SK-N-DZ (cell line): ENCODE data around the gene LIPF. TPM values are rescaled to one million over a fixed set of nuclear protein-coding genes. Genes with fewer than 3 reads are reported as not detected.
A peak's percentile ranks its signal among the peaks of the same experiment; 100 is the strongest.
"Not testable (repeated sequence)": the region's sequence is repeated elsewhere in the genome, so short reads cannot be mapped to it uniquely, and the experiment has no call there.

ENCODE experiments used
- DNase-seq: peaks from one replicate; pipeline ENCODE4 v3.0.0-alpha.2; 2015; ENCODE audit warnings: low spot score
- polyA plus RNA-seq, 2 experiments: library from polyadenylated mRNA; depleted of rRNA; stranded (reverse); fragments of >200 nt; gene quantifications; 2 replicates each; pipeline ENCODE4 v1.2.3, GENCODE V29; 2014

LIPF gene, protein sequence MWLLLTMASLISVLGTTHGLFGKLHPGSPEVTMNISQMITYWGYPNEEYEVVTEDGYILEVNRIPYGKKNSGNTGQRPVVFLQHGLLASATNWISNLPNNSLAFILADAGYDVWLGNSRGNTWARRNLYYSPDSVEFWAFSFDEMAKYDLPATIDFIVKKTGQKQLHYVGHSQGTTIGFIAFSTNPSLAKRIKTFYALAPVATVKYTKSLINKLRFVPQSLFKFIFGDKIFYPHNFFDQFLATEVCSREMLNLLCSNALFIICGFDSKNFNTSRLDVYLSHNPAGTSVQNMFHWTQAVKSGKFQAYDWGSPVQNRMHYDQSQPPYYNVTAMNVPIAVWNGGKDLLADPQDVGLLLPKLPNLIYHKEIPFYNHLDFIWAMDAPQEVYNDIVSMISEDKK
- not detected in 2 replicates for polyA plus RNA-seq (2014; cell fraction: cytosol; rRNA removed)
- not detected in 2 replicates for polyA plus RNA-seq (2014; cell fraction: nucleus; rRNA removed)

DNA sequence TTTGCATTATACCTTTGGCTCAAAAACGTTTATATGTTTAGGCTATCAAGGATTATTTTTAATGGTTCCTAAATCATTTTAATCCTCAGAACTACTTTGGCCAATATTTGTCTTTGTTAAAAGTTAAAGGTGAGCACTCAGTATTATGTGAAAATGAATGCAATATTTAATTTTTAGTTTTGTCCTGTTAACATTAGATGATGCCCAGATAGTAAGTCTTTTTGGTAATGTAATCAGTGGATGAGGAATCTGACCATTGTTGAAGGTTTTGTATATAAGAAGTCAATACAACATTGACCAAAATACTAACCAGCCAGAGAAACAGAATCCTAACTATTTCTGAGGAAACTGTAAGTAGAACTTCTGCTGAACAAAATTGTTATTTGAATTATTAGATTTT, at the start of gene LIPF:
Gene LIPF (plus strand): TSS at position 301 of the 400 bp plus-strand sequence. CDS start 2,856 bp downstream, outside the sequence.
- DNase-seq, result no peak

DNA sequence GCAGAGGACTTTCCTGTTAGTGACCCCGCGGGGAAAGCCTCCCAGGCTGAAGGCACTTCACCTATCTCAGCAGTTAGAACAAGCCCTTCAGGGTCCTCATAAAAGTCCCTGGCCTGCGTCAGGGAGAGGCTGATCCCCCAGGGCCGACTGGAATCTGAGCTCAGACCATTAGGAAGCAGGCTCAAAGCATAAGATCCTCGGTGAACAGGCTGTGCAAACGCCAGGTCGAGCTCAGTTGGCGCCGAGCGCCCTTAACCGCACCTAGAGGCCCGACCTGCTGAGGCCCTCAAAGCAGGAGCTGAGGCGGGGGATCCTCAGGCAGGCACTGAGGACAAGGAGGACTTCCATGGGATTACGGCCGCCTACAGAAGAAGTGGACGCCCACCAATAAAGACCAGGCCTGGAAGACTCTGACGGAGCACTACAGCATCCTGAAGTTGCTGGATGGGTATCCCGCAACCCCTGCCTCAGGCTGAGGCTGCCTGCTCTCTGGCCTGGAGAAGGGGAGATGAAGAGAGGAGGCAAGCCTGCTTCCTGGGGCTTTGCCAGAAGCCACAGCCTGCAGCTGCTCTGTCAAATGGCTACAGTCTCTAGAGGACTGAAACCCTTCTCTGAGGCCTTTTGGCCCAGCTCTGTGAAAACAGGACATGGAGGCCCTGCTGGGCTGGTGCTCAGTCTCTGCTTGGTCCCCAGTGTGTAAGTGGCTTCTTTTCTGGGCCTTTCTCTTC, 47.8 kb upstream of the LIPF start:
- DNase-seq, result no peak

DNA sequence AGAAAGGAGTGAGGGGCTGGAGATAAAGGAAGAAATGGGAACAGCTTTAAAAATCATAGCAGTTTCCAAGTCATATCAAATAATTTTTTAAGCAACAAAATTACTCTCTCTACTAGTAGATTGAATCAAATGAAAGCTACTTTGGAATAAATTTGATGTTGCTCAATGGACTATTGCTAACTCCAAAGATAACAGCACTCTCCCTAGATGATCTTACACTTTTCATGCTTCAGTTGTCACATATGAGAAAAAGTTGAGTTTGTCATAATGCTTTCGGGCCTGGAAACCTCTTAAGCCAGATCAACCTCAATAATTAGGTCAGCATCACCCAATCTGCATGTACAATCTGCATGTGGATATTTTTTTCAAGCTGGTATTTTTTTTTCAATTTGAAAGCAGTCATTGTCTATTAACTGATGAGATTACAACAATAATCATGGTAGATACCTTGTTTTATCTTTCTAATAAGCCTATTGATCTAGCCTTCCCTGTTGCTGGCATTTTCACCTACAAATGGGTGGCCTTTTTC, 46.4 kb upstream of the LIPF start:
- DNase-seq, result peak; percentile 28

DNA sequence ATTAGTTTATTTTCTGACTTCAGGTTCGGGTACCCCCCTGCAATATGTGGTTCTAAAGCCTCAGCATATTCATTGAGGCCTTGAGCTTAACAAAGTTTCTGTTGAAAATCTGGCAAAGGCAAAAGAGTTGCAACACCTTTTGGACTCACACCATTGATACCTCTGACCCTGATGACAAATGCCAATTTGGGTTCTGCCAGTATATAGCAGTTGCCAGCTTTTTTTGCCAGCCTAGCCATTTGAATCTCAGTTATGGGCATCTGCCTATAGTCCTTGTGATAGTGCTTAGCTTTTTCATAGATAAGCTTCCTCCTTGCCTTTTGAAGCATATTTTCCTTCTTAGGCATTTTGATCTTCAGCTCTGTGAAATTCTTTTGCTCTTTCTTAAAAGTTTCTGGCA, 45.7 kb upstream of the LIPF start:
- DNase-seq, result no peak

DNA sequence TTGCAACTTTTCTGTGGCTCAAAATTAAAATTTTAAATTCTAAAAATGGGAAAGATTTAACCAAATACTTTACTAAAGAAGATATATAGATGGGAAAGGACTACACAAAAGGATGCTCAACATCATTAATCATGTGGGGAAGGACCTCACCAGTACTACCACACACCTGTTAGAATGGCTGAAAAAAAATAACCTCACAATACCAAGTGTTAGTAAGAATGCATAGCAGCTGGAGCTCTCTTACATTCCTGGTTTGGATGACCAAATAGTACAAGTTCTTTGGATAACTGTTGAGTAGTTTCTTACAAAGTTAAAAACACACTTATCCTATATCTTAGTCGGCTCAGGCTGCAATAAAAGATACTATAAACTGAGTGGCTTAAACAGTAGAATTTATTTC, 43.8 kb upstream of the LIPF start:
- DNase-seq, result no peak

DNA sequence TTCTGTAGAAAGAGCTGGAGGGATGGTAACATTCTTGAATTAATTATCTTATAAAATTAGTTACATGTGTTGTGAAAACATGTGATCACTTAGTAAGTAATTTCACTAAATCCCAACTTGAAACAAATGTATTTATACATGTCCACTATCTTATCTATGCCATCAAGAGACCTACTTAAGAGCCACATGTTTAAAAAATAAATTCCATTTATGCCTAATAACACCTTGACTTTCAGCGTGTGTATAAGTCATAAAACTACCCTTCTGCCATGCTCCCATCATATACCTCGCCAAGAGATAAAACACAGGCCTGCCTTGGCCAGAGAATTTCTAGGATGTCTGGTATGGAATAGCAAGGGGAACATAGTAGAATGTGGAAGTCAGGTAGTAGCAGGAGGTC, 40.4 kb upstream of the LIPF start:
- DNase-seq, result no peak

DNA sequence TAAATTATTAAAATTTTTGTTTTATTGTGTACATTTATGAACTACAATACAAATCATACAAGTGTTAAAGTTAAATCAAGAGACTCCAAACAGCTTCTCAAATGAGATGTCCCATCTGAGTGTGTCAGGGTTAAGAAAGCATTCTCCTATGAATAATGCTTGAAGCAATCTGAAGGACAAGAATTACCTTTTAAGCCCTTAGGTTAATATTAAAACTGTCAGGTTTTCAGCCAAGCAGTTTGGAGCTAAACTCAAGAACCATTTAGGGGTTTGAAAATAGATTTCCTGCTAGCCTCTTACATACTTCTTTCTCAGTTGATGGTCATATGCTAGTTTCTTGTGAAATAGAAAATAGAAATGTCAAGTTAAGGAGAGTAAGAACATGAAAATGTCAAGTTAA, 39.4 kb upstream of the LIPF start:
- DNase-seq, result no peak

DNA sequence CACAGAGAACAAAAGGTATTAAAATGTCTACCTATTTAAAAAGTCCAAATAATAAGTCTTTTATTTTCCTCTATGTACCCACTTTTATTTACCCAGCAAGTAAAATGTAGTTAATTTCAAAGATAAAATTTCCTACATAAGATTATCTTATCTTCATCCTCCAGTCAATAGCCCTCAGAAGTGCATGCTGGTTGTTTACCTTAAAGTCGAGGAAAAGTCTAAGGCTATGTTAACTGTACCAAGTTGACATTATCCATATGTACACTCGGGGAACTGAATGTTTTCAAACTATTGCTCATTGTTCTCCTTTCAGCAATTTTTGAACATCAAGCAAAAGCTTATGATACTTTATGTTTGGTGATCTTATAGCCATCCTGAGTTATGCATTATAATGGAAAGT, 24.1 kb upstream of the LIPF start:
- no peak for DNase-seq

DNA sequence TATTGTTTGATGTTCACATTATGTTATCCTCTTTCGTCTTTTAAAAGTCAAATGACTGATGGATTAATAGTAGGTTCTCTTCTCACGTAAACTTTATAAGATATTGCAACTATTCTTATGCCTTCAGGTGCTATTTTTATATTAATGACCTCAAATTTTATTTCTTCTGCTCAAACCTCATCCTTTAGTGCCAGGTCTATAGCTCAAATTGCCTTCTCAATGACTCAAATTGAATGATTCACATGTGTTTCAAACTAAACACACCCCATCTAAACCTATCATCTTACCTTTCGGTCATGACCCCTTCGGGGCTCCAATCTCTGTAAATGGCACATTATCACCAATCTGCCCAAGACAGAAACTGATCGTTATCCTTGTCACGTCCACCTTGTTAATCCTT, 22.0 kb upstream of the LIPF start:
- no peak for DNase-seq

DNA sequence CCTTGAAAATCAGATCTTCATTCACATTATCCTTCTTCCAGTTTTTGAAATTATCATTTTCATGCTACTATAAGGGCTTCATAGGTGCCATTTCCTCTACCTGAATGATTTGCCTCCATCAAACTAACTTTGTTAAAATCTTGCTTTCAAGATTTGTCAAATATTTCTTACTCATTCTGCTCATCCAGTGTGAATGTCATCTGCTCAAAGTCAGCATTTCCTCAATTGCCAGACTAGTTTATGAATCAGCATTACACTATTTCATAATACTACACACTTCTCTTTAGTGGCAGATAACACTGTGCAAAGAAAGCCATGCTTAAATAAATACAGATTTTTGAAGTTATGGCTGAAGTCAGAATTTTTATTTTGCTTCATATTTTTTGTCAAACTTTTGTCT, 21.3 kb upstream of the LIPF start:
- no peak for DNase-seq

DNA sequence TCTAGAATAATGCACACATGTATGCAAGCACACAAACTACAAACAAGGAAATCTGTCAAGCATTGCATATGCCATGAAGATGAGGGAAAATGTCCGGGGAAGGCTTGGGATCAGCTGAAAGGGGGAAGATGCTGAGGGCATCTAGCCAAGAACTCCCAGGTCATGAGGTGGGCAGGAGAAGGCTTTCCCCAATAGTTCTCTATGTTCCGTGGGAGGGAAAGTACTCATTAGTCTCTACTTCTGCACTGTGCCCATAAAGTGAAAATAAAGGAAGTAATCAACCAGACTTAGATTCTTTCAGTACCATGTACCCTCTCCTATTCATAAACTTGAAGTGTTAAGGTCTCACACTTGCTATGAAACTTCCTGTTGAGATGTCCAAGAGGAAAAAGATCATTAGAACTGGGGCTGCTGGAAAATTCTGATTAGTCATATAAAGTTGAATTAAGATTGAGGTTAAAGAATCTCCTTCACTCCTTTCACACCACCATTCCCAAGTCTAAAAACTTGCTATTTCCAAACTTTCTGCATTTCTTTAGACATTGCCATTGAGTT, 17.1 kb upstream of the LIPF start:
- DNase-seq, result no peak

DNA sequence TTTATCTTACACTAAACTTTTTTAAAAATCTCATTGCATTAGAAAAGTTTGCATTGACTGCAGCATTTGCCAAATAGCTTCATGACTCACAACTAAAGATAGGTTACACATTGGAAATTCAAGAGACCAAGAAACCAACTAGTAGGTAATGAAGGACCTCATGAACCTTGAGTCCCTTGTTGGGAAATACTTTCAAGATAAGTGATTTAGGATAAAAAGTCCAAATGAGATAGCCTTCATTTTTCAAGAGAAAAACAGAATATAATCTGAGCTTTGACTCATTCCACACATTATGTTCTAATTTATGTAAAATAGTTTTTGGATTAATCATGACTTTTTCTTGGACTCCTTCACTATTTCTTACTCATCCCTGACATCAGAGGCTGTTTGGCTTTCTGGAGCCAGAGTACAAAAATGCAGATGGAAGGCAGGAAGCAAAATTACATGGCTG, 13.1 kb upstream of the LIPF start:
- no peak for DNase-seq

DNA sequence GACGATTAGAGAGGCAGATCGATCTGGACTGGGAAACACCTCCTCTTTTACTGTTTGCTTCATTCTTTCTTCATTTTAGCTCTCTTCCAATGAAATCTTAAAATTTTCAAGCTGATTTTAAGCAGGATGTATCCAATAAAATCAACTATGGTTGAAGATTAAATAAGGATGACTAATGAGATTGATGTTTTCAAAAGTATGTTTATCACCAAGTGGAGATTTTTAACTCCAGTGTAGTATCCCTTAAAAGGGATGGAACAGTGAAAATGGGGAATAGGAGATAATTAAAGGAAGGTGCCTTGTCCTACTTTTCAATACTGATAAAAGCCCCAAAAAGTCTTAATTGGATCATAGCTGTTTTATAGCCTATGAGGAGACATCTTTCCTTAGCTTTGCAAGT, 11.6 kb upstream of the LIPF start:
- DNase-seq, result no peak

DNA sequence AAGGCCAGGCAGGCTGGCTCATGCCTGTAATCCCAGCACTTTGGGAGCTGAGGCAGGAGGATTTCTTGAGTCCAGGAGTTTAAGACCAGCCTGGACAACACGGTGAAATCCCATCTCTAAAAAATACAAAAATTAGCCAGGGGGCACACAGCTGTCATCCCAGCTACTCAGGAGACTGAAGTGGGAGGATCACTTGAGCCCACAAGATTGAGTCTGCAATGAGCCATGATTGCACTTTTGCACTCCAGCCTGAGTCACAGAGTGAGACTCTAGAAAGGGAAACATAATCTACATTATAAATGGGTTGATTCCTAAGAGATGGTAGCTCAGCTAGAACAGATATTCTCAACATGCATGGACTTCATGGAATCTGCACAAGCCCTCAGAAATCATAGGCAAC, 6.3 kb upstream of the LIPF start:
- DNase-seq, result no peak

DNA sequence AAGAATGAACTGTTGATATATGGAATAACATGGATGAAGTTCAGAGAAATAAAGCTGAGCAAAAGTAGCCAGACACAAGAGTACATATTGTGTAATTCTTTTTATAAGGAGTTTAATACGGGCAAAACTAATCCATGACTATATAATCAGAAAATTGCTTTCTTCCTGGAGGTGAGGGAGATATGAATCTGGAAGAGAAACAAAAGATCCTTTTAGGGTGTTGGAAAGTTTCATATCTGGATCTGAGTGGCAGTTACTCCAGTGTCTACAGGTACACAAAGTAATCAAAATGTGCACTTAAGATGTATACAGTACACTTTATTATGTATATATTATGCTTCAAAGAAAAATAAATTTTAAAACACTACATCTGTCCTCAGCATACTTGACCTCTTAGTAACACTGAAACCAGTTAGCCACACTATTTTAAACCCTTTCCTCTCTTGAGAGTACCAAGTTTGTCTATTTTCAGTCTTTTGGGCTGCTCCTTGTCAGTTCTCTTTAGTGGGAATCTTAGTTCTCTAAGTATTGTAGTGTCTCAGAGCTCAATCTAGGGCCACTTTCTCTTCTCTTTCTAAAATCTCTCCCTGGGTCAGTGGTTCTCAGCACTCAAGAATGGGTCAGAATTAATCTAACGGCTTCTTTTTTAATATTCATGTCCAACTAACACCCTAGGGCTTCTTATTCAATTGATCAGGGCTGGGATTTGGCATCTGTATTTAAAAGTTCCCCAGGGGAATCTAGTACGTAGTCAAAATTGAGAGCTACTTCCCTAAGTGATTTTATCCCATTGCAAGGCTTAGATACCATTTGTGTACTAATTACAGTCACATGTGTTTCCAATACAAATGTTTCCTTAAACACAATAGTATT, 4.3 kb upstream of the LIPF start:
- no peak for DNase-seq

DNA sequence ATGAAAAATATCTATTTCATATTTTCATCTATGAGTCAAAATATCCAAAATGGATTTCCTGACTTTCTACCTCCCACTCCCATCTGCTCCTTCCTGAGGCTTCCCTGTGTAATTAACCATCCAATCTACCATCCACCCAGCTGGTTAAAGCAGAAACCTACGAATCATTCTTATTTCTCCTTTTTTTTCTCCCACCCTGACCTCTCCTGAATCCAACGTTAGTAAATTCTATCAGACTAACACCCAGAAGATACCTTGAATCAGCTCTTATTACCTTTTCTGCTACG, 3.7 kb upstream of the LIPF start:
- DNase-seq, result no peak

DNA sequence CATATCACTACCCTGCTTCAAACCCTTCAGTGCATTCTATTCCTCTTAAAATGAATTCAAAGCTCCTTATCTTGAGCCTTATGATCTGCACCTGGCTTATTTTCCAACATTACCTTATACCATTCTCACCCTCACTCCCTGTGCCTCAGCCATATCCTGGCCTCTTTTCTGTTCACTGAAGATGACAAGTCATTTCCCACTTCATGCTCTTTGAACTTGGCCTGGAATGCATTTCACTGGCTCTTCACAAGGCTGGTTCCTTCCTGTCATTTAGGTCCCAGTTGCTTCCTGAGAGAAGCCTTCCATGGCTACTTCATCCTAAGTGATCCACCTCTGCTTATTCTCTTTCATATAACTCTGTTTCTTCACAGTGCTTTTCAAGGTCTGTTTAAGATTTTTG, 3.2 kb upstream of the LIPF start:
- no peak for DNase-seq

DNA sequence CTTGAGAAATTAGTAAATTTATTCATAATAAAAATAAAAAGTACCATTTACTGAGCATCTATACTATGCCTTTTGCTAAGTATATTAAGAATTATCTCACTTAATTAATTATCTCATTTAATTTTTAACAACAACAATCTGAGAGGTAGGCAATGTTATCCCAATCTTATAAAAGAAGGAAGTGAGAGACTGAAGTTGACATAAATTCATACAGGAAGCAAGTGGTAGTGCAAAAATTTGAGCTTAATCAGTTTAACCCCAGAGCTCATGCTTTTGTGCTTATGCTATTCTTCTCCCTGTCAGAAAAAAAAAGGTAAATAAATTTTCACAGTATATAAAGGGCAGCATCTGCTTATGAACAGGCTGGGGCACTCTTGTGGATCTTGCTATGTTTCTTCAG, 2.7 kb upstream of the LIPF start:
- no peak for DNase-seq

DNA sequence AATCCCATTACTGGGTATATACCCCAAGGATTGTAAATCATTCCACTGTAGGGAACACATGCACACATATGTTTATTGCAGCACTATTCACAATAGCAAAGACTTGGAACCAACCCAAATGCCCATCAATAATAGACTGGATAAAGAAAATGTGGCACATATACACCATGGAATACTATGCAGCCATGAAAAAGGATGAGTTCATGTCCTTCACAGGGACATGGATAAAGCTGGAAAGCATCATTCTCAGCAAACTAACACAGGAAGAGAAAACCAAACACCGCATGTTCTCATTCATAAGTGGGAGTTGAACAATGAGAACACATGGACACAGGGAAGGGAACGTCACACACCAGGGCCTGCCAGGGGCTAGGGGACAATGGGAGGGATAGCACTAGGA, 1.1 kb upstream of the LIPF start:
- not testable (repeated sequence) for DNase-seq

DNA sequence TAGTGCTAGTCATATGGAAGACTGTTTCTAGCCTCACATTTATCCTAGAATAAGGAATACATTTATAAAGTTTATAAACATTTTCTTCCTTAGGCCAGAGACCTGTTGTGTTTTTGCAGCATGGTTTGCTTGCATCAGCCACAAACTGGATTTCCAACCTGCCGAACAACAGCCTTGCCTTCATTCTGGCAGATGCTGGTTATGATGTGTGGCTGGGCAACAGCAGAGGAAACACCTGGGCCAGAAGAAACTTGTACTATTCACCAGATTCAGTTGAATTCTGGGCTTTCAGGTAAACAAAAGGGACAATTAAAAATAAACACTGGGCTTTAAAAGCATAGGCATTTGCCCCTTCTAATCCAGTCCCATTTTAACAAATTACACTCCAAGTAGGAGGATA, 4.2 kb downstream of the LIPF start:
- no peak for DNase-seq

DNA sequence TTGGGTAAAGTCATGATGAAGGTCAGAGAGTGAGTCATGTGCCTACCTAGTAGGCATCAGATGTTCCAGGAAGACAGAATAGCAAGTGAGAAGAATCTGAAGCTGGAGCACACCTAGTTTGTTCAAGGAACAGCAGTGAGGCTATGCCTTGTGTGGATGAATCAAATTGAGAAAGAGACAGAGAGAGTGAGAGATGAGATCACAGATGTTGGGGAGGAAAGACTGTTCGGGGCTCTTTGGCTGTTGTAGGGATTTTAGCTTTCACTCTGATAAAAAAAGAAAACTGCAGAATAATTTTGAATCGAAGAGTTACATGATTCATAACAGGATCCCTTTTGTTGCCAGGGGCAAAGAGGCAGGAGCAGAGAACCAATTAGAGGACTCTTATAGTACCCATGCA, 6.3 kb downstream of the LIPF start:
- no peak for DNase-seq

DNA sequence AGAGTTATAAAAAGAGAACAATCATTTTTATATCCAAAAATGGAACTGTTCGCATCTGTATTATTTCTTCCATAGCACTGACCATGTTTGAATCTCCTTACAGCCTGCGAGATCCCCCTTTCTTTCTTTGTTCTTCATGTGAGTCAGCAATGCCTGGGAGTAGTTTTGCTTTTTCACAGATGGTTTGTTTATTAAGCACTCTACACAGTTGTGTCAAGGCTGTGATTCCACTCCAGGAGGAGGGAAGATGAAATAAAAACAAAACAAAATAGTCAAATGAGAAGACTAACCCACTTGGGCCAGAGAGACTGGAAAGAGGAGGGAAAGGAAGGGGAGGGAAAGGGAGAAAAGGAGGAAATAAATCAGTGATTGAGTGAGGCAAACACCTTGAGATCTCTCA, 7.8 kb downstream of the LIPF start:
- no peak for DNase-seq
